Adrenal gland (tissue), 5 donors: ENCODE results near the gene PCNT.

ENCODE experiments used
- CTCF ChIP-seq, 6 experiments: fragments of 450-650 bp in 4 of 6; fragments of 200-600 bp in 2 of 6; sonication (generic) in 1 of 6; IDR thresholded peaks; 1 replicate in 5 of 6; 2 replicates in 1 of 6; pipeline versions ENCODE4 v1.5.1 to v1.8.0; 2016 to 2021; ENCODE audit warnings: antibody characterized with exemption in 6 of 6, mild to moderate bottlenecking in 2 of 6, moderate library complexity in 1 of 6
- POLR2A ChIP-seq, 2 donors: fragments of 450-650 bp; IDR thresholded peaks; one replicate each; pipeline ENCODE4 v1.6.1; 2017; ENCODE audit warnings: antibody characterized with exemption in 2 of 2, mild to moderate bottlenecking in 2 of 2, moderate library complexity in 1 of 2
- donor health status: DM: no; HTN: no; CAD: no.

GRCh38 chr21:46388896-46389295 is 64.9 kb downstream of the PCNT start:
- no peak for TF ChIP-seq CTCF (IDR thresholded peaks at IDR 0.05)
- no peak for TF ChIP-seq POLR2A (IDR thresholded peaks at IDR 0.05)
